GM12801 (cell line): Measurements from ENCODE around the gene CCDC13.

Experiments used
- CTCF ChIP-seq: IDR thresholded peaks from one replicate; pipeline ENCODE4 v1.5.1; 2011; ENCODE audit warnings: control low read depth; ENCODE audit not compliant: insufficient read length; ENCODE audit errors: extremely low read depth

The CCDC13 gene

GRCh38 chr3:42801784-42802183, 28.7 kb upstream of the CCDC13 start:
- TF ChIP-seq CTCF = no peak

- no peak for TF ChIP-seq CTCF
Measured at GRCh38 chr3:42801048-42801620, 28.1 kb upstream of the CCDC13 start.

- TF ChIP-seq CTCF = no peak
Measured at GRCh38 chr3:42800251-42800650, 27.2 kb upstream of the CCDC13 start.

GRCh38 chr3:42799376-42799775, 26.3 kb upstream of the CCDC13 start:
- no peak for TF ChIP-seq CTCF

- no peak for TF ChIP-seq CTCF
Measured at GRCh38 chr3:42796332-42796885, 23.4 kb upstream of the CCDC13 start.

GRCh38 chr3:42795621-42796181, 22.6 kb upstream of the CCDC13 start:
- TF ChIP-seq CTCF = no peak

GRCh38 chr3:42790714-42791229, 17.7 kb upstream of the CCDC13 start:
- TF ChIP-seq CTCF = no peak
